Upper lobe of left lung (tissue), 4 donors: ENCODE measurements around the gene DLG5.

ENCODE experiments used
- POLR2A ChIP-seq, 4 donors: fragments of 450-650 bp; IDR thresholded peaks; one replicate each; pipeline ENCODE4 v1.5.1; 2016 to 2017; ENCODE audit warnings: antibody characterized with exemption in 4 of 4, mild to moderate bottlenecking in 2 of 4
- POLR2AphosphoS5 ChIP-seq, 2 donors: sonication (generic); formaldehyde crosslinking; IDR thresholded peaks; one replicate each; pipeline ENCODE4 v1.5.1; 2017; ENCODE audit warnings: antibody characterized with exemption in 2 of 2
- TF ChIP-seq, protein P1 (sequence below), 6 experiments: fragments of 450-650 bp in 4 of 6; fragments of 200-600 bp in 2 of 6; sonication (generic) in 2 of 6; IDR thresholded peaks; one replicate each; pipeline ENCODE4 v1.5.1; 2016 to 2019; ENCODE audit warnings: antibody characterized with exemption in 6 of 6

GRCh38 chr10:77940627-77941026 is 14.1 kb upstream of the DLG5 start:
- TF ChIP-seq, protein P1, sequence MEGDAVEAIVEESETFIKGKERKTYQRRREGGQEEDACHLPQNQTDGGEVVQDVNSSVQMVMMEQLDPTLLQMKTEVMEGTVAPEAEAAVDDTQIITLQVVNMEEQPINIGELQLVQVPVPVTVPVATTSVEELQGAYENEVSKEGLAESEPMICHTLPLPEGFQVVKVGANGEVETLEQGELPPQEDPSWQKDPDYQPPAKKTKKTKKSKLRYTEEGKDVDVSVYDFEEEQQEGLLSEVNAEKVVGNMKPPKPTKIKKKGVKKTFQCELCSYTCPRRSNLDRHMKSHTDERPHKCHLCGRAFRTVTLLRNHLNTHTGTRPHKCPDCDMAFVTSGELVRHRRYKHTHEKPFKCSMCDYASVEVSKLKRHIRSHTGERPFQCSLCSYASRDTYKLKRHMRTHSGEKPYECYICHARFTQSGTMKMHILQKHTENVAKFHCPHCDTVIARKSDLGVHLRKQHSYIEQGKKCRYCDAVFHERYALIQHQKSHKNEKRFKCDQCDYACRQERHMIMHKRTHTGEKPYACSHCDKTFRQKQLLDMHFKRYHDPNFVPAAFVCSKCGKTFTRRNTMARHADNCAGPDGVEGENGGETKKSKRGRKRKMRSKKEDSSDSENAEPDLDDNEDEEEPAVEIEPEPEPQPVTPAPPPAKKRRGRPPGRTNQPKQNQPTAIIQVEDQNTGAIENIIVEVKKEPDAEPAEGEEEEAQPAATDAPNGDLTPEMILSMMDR (IDR thresholded peaks at IDR 0.05): no peak
- TF ChIP-seq POLR2AphosphoS5 (IDR thresholded peaks at IDR 0.05): no peak
- no peak for TF ChIP-seq POLR2A (IDR thresholded peaks at IDR 0.05)
